KOPT-K1 (cell line): ENCODE data around the gene LIPK.
"Not testable (repeated sequence)": the region's sequence is repeated elsewhere in the genome, so short reads cannot be mapped to it uniquely, and the experiment has no call there.

Experiments
- H3K27ac ChIP-seq: fragments of 200-600 bp; sonication (generic); 2 replicates; pipeline ENCODE4 v1.5.1; 2016; ENCODE audit warnings: antibody characterized with exemption, mild to moderate bottlenecking, low read depth, low read length; ENCODE audit not compliant: poor library complexity, severe bottlenecking
- H3K36me3 ChIP-seq: fragments of 200-600 bp; sonication (generic); 2 replicates; pipeline ENCODE4 v1.5.1; 2017; ENCODE audit warnings: antibody characterized with exemption, mild to moderate bottlenecking, low read length, moderate library complexity; ENCODE audit not compliant: insufficient read depth
- H3K9me3 ChIP-seq: fragments of 200-600 bp; sonication (generic); 2 replicates; pipeline ENCODE4 v1.5.1; 2017; ENCODE audit warnings: antibody characterized with exemption, low read length, mild to moderate bottlenecking; ENCODE audit not compliant: insufficient read depth, poor library complexity, severe bottlenecking

LIPK gene

DNA sequence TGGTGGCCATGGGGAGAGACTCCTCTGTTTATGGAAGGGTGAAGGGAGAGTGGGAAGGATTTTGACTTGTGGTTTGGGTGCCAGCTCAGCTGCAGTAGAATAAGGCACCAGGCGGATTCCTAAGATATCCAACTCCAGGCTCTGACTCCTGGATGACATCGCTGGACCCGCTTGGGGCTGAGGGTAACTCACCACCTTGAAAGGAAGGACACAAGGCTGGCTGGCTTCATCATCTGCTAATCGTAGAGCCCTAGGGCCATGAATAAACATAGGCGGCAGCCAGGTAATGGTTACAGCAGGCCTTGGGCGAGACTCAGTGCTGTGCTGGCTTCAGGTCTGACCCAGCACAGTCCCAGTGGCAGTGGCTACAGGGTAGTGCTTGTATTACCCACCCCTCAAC, 16.7 kb upstream of the LIPK start:
- H3K36me3 ChIP-seq = no peaks in the 10 kb centered on the region
- H3K27ac ChIP-seq = no peak overlapping the region
- H3K9me3 ChIP-seq = no peaks in the 10 kb centered on the region

DNA sequence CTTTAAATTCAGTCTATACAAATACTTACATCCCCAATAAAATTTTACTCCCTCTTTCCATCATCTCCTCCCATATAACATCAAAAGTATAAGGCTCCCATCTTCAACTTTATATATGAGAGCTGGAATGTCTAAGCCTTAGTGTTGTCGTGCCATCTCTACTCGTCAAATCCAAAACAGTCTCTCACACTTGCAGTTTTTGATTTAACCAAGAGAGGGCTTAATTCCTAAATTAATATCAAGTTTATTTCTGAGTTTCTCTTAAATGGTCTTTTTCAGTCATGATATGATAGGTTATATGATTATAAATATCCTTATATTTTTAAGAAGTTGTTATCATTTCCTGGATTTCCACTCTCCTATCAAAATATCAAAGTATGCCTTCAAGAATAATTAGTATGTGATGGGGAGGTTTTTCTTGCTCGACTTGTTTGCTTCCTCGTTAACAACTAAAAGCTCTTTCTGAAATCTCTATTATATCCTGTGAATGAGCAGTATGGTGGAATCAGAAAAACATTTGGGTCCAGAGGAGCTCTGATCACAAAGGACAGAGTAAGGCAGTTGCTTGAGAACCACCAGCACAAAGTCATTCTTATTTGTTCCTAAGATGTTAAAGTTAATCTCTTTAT, 12.5 kb upstream of the LIPK start:
- H3K36me3 ChIP-seq = no peaks in the 10 kb centered on the region
- no peaks in the 10 kb centered on the region for H3K9me3 ChIP-seq
- H3K27ac ChIP-seq = no peak overlapping the region

DNA sequence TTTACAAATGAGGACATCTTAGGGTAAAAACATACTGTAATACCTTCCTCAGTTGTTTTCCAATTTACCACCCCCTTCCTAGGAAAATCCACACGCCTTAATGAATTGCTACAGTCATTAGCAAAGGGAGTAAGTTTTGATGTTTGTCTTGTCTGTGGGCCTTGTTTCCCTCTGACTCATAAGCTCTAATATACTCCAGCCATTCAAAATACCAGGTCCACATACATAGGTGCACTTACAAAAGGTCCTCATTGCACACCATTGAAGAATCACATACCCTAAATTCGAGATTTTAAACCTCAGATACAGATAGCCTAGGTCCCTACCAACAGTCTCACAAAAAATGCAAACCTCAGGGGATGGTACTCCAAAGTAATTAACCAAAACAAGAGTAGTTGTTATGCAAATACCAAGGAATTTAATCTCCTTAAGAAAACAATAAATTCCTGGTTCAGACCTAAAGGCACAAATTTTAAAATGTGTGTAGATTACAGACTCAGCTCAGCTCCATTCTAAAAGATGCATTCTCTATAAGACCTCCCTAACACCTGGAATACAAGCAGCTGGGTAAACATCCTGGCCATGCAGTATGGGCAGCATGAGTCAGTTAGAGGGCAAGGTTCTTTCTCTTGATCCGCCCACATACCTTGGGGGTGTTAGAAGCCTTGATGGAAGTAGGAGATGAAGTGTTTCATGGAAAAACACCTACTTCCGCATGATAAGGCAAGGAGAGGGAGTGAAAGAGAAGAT, 3.0 kb upstream of the LIPK start:
- no peaks in the 10 kb centered on the region for H3K9me3 ChIP-seq
- H3K27ac ChIP-seq = no peak overlapping the region
- H3K36me3 ChIP-seq = no peaks in the 10 kb centered on the region

DNA sequence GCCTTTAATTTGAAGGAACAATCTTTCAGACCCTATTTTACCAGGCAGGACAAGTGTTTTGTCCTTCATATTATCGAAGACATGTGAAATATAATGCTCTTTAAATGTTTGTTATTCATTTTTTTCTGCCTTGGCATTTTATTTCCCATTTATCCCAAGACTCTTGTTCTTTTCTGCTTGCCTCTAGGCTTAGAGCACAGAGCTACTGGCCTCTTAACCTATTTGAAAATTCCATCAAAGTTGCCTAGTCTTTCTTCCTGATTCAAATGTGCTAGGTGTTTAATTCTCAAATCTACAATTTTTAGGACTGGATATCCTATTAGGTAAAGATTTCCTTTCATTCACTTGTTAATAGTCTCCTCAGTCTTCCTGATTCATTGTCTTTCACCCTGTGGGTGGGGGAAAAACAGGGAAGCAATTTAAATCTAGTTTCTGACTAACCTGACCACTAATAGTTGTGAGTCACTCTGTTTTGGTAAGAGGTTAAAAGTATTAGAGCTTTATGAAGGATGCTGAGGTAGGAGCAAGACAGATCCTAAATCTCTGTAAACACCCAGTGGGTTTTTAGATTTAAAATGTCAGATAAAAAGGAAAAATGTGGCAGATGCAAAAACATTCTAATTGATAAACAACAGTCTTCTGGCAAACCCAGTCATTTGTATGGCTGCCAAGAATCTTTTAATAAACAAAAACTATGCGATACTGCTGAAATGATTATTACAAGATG, 1.5 kb downstream of the LIPK start:
- Histone ChIP-seq H3K9me3 (no peaks in the 10 kb centered on the region), H3K27ac (no peak overlapping the region), H3K36me3 (no peaks in the 10 kb centered on the region)

DNA sequence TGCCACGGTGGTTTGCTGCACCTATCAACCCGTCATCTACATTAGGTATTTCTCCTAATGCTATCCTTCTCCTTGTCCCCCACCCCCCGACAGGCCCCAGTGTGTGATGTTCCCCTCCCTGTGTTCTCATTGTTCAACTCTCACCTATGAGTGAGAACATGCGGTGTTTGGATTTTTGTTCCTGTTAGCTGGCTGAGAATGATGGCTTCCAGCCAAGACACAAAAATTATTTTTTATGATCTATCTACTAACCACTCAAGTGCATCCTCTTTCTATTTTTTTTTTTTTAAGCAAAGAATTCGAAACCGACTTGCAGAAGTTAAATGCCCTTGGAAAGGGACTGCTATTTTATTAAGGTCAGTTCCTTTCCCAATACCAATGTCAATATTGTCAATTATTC, 3.3 kb downstream of the LIPK start:
- not testable (repeated sequence) for H3K9me3 ChIP-seq, H3K36me3 ChIP-seq, H3K27ac ChIP-seq

DNA sequence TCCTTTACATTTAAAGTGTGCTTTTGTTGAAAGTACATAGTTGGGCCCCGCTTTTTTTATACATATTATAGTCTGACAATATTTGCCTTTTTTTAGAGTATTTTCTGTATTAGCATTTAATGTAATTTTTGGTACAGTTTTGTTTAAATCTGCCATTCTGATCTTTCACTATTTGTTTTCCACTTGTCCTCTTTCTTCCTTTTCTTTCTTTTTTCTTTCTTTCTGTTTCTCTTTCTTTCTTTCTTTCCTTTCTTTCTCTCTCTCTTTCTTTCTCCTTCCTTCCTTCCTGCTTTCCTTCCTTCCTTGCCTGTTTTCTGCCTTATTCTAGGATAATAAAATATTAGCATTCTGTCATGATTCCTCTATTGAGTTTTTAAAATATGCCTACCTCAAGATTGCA, 9.5 kb downstream of the LIPK start:
- Histone ChIP-seq H3K9me3 (no peaks in the 10 kb centered on the region), H3K27ac (no peak overlapping the region), H3K36me3 (no peaks in the 10 kb centered on the region)

DNA sequence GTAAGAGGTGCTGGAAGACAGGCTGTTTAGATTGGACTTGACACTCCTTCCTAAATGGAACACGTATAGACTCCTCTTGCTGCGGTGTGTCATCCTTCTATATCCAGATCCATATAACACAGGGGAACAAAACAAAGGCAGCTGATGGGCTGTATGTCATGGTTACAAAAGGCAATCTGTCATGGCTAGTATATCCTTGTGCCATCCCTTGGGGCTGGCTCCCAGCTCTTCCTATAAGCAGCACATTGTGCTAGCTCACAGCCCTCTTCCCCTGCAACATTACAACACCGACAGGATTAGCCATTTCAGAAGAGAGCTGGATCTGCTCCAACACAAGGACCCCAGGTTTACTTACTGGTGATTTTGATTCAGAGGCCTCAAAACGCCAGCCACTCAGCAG, 15.3 kb downstream of the LIPK start:
- no peaks in the 10 kb centered on the region for H3K36me3 ChIP-seq
- no peak overlapping the region for H3K27ac ChIP-seq
- H3K9me3 ChIP-seq = no peaks in the 10 kb centered on the region

DNA sequence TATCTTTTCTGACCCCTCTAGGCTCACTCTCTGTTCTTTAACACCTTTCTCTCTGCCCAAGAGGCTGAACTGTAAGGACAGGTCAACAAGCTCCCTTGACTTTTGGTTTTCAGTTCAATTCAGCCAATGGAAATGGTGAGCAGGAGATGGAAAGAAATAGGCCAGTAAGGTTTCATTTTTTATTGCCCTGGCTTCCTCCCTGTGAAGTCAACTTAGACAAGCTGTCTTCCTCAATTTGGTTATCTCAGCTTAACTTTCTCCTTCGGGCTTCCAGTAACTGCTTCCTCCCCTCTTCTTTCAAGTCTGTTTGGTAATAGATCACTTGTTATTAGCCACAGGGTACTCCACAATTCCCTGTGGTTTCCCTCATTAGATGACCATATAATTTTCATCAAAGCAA, 19.7 kb downstream of the LIPK start:
- H3K27ac ChIP-seq = no peak overlapping the region
- no peaks in the 10 kb centered on the region for H3K9me3 ChIP-seq
- H3K36me3 ChIP-seq = no peaks in the 10 kb centered on the region

DNA sequence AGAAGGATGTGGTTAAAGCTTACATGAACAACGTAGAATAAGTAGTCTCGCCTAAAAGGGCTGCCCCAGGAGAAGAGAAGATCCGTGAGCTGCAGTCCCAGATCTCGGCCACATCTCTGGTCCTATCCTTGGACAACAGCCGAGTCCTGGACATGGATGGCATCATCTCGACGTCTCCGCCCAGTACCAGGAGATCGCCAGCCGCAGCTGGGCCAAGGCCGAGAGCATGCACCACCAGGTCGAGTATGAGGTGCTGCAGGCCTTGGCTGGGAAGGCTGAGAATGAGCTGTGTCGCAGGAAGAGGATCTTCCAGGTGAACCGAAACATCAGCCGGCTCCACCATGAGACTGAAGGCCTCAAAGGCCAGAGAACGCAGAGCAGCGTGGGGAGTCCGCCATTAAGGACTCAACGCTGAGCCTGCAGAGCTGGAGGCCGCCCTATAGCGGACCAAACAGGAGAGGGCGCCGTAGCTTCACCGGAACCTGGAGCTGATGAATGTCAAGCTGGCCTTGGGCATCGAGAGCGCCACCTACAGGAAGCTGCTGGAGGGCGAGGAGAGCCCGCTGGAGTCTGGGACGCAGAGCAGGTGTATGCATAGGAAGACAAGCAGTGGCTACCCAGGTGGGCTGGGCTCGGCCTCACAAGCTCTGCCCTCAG, 22.2 kb downstream of the LIPK start:
- no peaks in the 10 kb centered on the region for H3K9me3 ChIP-seq
- H3K27ac ChIP-seq = no peak overlapping the region
- H3K36me3 ChIP-seq = no peaks in the 10 kb centered on the region

DNA sequence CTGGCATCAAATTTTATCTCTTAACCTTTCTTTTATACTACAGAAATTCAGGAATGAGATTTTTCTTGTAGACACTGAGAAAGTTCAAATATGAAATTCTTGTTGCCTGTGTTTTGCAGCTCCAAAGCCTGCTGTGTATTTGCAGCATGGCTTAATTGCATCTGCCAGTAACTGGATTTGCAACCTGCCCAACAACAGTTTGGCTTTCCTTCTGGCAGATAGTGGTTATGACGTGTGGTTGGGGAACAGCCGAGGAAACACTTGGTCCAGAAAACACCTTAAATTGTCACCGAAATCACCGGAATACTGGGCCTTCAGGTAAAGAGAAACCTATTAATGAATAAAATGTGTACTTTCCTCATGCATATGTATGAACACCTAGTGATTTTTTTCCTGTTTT, 24.8 kb downstream of the LIPK start:
- H3K9me3 ChIP-seq = no peaks in the 10 kb centered on the region
- no peak overlapping the region for H3K27ac ChIP-seq
- no peaks in the 10 kb centered on the region for H3K36me3 ChIP-seq

DNA sequence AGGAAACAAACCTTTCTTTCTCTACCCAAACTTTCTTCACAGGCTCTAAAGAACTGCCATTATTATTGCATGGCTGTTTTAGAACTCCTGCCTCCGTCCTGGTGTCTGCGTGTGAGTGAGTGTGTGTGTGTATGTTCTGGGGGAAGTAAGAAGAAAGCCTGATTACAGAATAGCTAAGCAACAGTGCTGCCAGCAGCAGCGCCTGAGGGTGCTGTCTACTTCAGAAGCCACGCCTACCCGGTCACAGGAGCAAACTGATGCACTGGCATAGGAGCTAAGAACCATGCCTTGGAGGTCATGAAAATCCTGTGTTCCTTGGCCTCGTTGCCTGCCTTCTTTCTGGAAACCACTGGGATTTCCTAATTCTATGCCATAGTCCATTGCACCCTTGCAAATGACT, 25.2 kb downstream of the LIPK start:
- Histone ChIP-seq H3K9me3 (no peaks in the 10 kb centered on the region), H3K27ac (no peak overlapping the region), H3K36me3 (no peaks in the 10 kb centered on the region)

DNA sequence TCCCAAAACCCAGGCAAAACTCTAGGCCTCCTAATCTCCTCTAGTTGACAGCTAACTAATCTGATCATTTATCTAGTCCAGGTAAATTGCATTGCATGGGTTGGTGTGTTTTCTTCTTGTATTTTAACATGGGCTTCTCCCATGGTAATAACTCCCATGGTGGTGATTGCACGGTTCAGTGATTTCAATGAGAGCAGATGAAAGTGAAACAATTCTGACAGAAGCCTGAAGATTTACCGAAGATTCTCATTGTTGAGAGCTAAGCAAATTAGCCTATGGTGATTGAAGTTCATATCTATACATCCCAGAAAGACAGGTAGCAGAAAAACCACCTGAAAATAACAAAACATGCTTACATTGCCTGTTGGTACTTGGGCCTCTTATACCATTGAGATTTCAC, 27.2 kb downstream of the LIPK start:
- no peak overlapping the region for H3K27ac ChIP-seq
- no peaks in the 10 kb centered on the region for H3K36me3 ChIP-seq
- H3K9me3 ChIP-seq = no peaks in the 10 kb centered on the region

DNA sequence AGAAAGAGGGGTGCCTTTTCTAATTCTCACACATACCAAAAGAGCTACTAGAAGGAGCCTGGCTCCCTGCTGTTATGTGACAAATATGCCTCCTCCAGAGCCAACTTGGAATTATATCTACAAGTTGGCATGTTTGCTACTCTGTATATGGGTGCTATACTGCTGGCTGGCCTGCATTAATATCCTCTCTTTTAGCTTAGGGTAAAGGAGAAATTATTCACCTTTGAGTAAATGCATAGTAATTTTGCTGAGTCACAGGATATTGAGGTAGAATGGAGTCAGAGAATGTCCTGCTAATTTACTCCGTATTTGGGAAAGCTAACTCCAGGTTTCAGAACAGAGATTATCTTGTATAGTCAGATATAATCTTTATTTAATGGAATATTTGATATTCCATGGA, 29.6 kb downstream of the LIPK start:
- H3K9me3 ChIP-seq = no peaks in the 10 kb centered on the region
- no peaks in the 10 kb centered on the region for H3K36me3 ChIP-seq
- no peak overlapping the region for H3K27ac ChIP-seq

DNA sequence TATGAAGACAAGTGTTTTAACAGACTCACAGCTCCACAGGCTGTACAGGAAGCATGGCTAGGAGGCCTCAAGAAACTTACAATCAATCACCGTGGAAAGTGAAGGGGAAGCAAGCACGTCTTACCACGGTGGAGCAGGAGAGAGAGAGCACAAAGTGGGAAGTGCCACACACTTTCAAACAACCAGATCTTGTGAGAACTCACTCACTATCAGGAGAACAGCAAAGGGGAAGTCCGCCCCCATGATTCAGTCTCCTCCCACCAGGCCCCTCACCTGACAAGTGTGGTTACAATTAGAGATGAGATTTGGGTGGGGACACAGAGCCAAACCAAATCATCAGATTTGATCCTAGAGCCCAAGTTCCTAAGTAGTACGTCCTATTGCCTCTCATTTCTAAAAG, 35.9 kb downstream of the LIPK start:
- H3K27ac ChIP-seq, H3K36me3 ChIP-seq, H3K9me3 ChIP-seq: not testable (repeated sequence)

DNA sequence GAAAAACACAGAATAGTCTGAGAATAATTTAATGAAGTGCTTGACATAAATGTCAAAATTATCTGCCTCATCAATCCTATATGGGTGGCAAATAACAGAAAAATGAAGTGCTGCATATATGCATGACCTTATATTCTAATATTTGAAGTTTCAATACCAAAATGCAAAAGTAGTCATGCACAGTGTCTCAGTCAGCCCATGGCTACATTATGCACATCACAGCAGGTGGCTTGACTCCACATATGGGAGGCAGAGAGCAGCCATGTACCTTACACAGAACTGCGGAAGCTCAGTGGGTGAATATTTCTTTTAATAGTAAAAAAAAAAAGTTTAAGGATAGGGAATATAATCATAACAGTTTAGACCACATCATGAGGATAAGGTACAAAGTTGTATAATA, 36.4 kb downstream of the LIPK start:
- Histone ChIP-seq H3K27ac (no peak overlapping the region), H3K9me3 (peaks cover 5% of the 10 kb centered on the region), H3K36me3 (no peaks in the 10 kb centered on the region)
